HCT116 (cell line): Measurements from ENCODE around the gene MCF2L. TPM values are rescaled to one million over a fixed set of nuclear protein-coding genes. Genes with fewer than 3 reads are reported as not detected.

Experiments
- ATAC-seq: fragments of 200-7000 bp; cut with Tn5 transposase; 2 replicates; pipeline ENCODE4 v1.9.1; 2020; ENCODE audit warnings: mild to moderate bottlenecking, moderate library complexity
- BruUV-seq: library from RNA; stranded (reverse); fragments of 400-500 nt; replicated peaks from 2 replicates; lab custom pipeline; 2021; lab: Mats Ljungman, UMichigan
- CTCF ChIA-PET: fragments of 300-600 bp; sonication (Branson Sonifier 250); formaldehyde crosslinking; loops from one replicate; lab custom pipeline; 2021; ENCODE audit warnings: antibody characterized with exemption; lab: Charles Lee
- POLR2A ChIA-PET: fragments of 300-600, 350-600 bp; sonication (Branson Sonifier 250); formaldehyde crosslinking; loops from one replicate; lab custom pipeline; 2021; ENCODE audit warnings: antibody characterized with exemption; lab: Charles Lee
- RAD21 ChIA-PET, 2 experiments: fragments of 300-600 bp; sonication (Branson Sonifier 250); formaldehyde crosslinking; loops; one replicate each; lab custom pipeline; 2023; ENCODE audit warnings: low total read pairs in 2 of 2; ENCODE audit not compliant: uncharacterized antibody in 2 of 2, unreplicated experiment in 2 of 2, low non-redundant PET in 1 of 2; lab: Charles Lee
- DNase-seq: peaks from one replicate; pipeline ENCODE4 v3.0.0-alpha.2; 2010; ENCODE audit warnings: low read depth, low spot score
- H2AFZ ChIP-seq: fragments of 200-600 bp; shearing (Covaris generic), sonication (generic); 2 replicates; pipeline ENCODE4 v1.6.1; 2017; ENCODE audit warnings: low read depth, mixed run types, mixed read lengths, antibody characterized with exemption, low read length; ENCODE audit not compliant: poor library complexity, severe bottlenecking
- H3K27ac ChIP-seq: 2 replicates; pipeline ENCODE4 v1.5.1; 2012; ENCODE audit warnings: low read depth, low read length
- H3K27me3 ChIP-seq: fragments of 200-600 bp; sonication (generic); 2 replicates; pipeline ENCODE4 v1.6.1; 2016; ENCODE audit warnings: mixed run types, low read length, mixed read lengths; ENCODE audit not compliant: insufficient read depth
- H3K36me3 ChIP-seq, 2 experiments: fragments of 200-500 bp in 1 of 2; fragments of 200-600 bp in 1 of 2; sonication (Bioruptor generic) in 1 of 2; sonication (generic) in 1 of 2; 2 replicates each; pipeline versions ENCODE4 v1.5.1 to v1.6.1; 2014 to 2016; ENCODE audit warnings: low read length in 2 of 2, inconsistent platforms in 1 of 2, mixed read lengths in 1 of 2, mixed run types in 1 of 2; ENCODE audit not compliant: insufficient read depth in 2 of 2, control insufficient read depth in 1 of 2
- H3K4me1 ChIP-seq, 2 experiments: fragments of 200-600 bp in 1 of 2; sonication (generic) in 1 of 2; 2 replicates each; pipeline versions ENCODE4 v1.5.1 to v1.6.1; 2012 to 2017; ENCODE audit warnings: low read length in 2 of 2, inconsistent platforms in 1 of 2, mild to moderate bottlenecking in 1 of 2, mixed read lengths in 1 of 2, mixed run types in 1 of 2, moderate library complexity in 1 of 2; ENCODE audit not compliant: insufficient read depth in 2 of 2, control insufficient read depth in 1 of 2
- H3K4me2 ChIP-seq: fragments of 200-600 bp; sonication (generic); 2 replicates; pipeline ENCODE4 v1.6.1; 2017; ENCODE audit warnings: mixed run types, low read length, mixed read lengths
- H3K4me3 ChIP-seq, 2 experiments: fragments of 200-600 bp in 1 of 2; sonication (generic) in 1 of 2; replicated peaks in 1 of 2; 2 replicates each; pipeline ENCODE4 v1.5.1; 2011 to 2016; ENCODE audit warnings: low read length in 2 of 2, control low read depth in 1 of 2, low read depth in 1 of 2, mild to moderate bottlenecking in 1 of 2, mixed read lengths in 1 of 2, mixed run types in 1 of 2
- H3K79me2 ChIP-seq: fragments of 200-600 bp; sonication (generic); 2 replicates; pipeline ENCODE4 v1.6.1; 2017; ENCODE audit warnings: mild to moderate bottlenecking, mixed run types, low read length, moderate library complexity, mixed read lengths; ENCODE audit not compliant: insufficient read depth
- H3K9ac ChIP-seq: fragments of 200-600 bp; sonication (generic); 2 replicates; pipeline ENCODE4 v1.6.1; 2016; ENCODE audit warnings: low read length, mixed read lengths
- H3K9me2 ChIP-seq: fragments of 200-600 bp; sonication (generic), shearing (Covaris generic); 2 replicates; pipeline ENCODE4 v1.6.1; 2017; ENCODE audit warnings: mixed run types, mild to moderate bottlenecking, moderate library complexity; ENCODE audit not compliant: insufficient read depth
- H3K9me3 ChIP-seq, 2 experiments: fragments of 200-500 bp in 1 of 2; fragments of 200-600 bp in 1 of 2; sonication (Bioruptor generic) in 1 of 2; sonication (generic) in 1 of 2; 2 replicates each; pipeline ENCODE4 v1.6.1; 2014 to 2017; ENCODE audit warnings: low read length in 2 of 2, mixed read lengths in 2 of 2, inconsistent platforms in 1 of 2, low read depth in 1 of 2, mild to moderate bottlenecking in 1 of 2, mixed run types in 1 of 2, moderate library complexity in 1 of 2; ENCODE audit not compliant: control insufficient read depth in 1 of 2, insufficient read depth in 1 of 2
- H4K20me1 ChIP-seq: fragments of 200-600 bp; sonication (generic), shearing (Covaris generic); 2 replicates; pipeline ENCODE4 v1.6.1; 2017; ENCODE audit warnings: mixed run types, mild to moderate bottlenecking, moderate library complexity; ENCODE audit not compliant: insufficient read depth
- CBX3 ChIP-seq: IDR thresholded peaks from 2 replicates; pipeline ENCODE4 v1.6.1; 2012; ENCODE audit warnings: low read depth
- CEBPB ChIP-seq: IDR thresholded peaks from 2 replicates; pipeline ENCODE4 v1.6.1; 2012; ENCODE audit warnings: low read depth
- CTCF ChIP-seq, 3 experiments: fragments of 200-600 bp in 1 of 3; sonication (generic) in 1 of 3; IDR thresholded peaks in 2 of 3; conservative IDR thresholded peaks in 1 of 3; 2 replicates each; pipeline ENCODE4 v1.5.1; 2012 to 2017; ENCODE audit warnings: low read depth in 2 of 3, low read length in 2 of 3, antibody characterized with exemption in 1 of 3, borderline replicate concordance in 1 of 3, control low read depth in 1 of 3, mild to moderate bottlenecking in 1 of 3, mixed read lengths in 1 of 3, mixed run types in 1 of 3, moderate library complexity in 1 of 3; ENCODE audit not compliant: insufficient read depth in 1 of 3
- EZH2phosphoT487 ChIP-seq: fragments of 200-600 bp; IDR thresholded peaks from 2 replicates; pipeline ENCODE4 v1.6.1; 2018; ENCODE audit warnings: antibody characterized with exemption, borderline replicate concordance
- FOSL1 ChIP-seq: IDR thresholded peaks from 2 replicates; pipeline ENCODE4 v1.6.1; 2012; ENCODE audit warnings: low read depth
- POLR2AphosphoS5 ChIP-seq: IDR thresholded peaks from 2 replicates; pipeline ENCODE4 v1.6.1; 2011; ENCODE audit warnings: mild to moderate bottlenecking, low read depth, low read length, moderate library complexity
- RAD21 ChIP-seq: IDR thresholded peaks from 2 replicates; pipeline ENCODE4 v1.6.1; 2012; ENCODE audit warnings: low read depth, mild to moderate bottlenecking
- REST ChIP-seq: IDR thresholded peaks from 2 replicates; pipeline ENCODE4 v1.6.1; 2012; ENCODE audit warnings: low read depth
- SP1 ChIP-seq: IDR thresholded peaks from 2 replicates; pipeline ENCODE4 v1.6.1; 2012; ENCODE audit warnings: low read depth
- SRF ChIP-seq: IDR thresholded peaks from 2 replicates; pipeline ENCODE4 v1.6.1; 2012; ENCODE audit warnings: low read depth
- TCF7L2 ChIP-seq: IDR thresholded peaks from 2 replicates; pipeline ENCODE4 v1.7.0; 2011; ENCODE audit warnings: borderline replicate concordance, inconsistent platforms; ENCODE audit not compliant: insufficient read depth, insufficient read length; ENCODE audit errors: extremely low read depth
- ZBTB33 ChIP-seq: IDR thresholded peaks from 2 replicates; pipeline ENCODE4 v1.6.1; 2011; ENCODE audit warnings: mild to moderate bottlenecking, low read length, moderate library complexity; ENCODE audit not compliant: insufficient replicate concordance; ENCODE audit errors: extremely low read depth
- ZFX ChIP-seq: fragments of 450-650 bp; IDR thresholded peaks from 2 replicates; pipeline ENCODE4 v1.6.1; 2017
- intact Hi-C: fragments of 100-400 bp; cut with micrococcal nuclease; formaldehyde crosslinking; loops from 2 replicates; pipeline ENCODE4 v1.10.0; 2022
- total RNA-seq: library from RNA; stranded (reverse); gene quantifications from one replicate; pipeline ENCODE4 v1.2.1, GENCODE V29; 2021; ENCODE audit not compliant: unreplicated experiment

MCF2L gene
- total RNA-seq, 1 experiment from 2014 or later, result 19.3 TPM

- CTCF ChIA-PET, result no interaction called here
- Histone ChIP-seq H3K79me2 (no peaks in the 10 kb centered on the region), H3K9me3 (no peaks in the 10 kb centered on the region), H3K27ac (no peak overlapping the region), H2AFZ (no peak overlapping the region), H3K9me2 (no peaks in the 10 kb centered on the region), H3K4me3 (no peak overlapping the region), H3K4me1 (peaks cover 7 to 11% of the 10 kb centered on the region in 2 experiments; a peak in 3 of 4 replicates), H3K27me3 (no peaks in the 10 kb centered on the region), H3K36me3 (no peaks in the 10 kb centered on the region), H3K4me2 (no peak overlapping the region), H3K9ac (no peak overlapping the region), H4K20me1 (no peaks in the 10 kb centered on the region)
- ATAC-seq (no peak), DNase-seq (no peak)
- POLR2A ChIA-PET, result no interaction called here
- RAD21 ChIA-PET, result no interaction called here
- TF ChIP-seq REST (no peak), EZH2phosphoT487 (no peak), ZFX (no peak), RAD21 (no peak), CBX3 (no peak), CEBPB (no peak), FOSL1 (no peak), SRF (no peak), ZBTB33 (no peak), POLR2AphosphoS5 (no peak), SP1 (no peak), CTCF (IDR thresholded peaks at IDR 0.05 in 2 of 3, conservative IDR thresholded peaks at IDR 0.05 in 1 of 3; ENCODE audit: borderline replicate concordance in 1 of 3, insufficient read depth in 1 of 3, low read depth in 2 of 3, low read length in 2 of 3) (no peak), TCF7L2 (no peak)
- BruUV-seq, result no TSS peak
- intact Hi-C loops, result loop anchor here (10.0 kb wide), 1 partner anchor 70 kb away; the partner anchor contains the start of gene PROZ
These were observed 116.0 kb downstream of the MCF2L start for GRCh38 chr13:113084943-113085540.
